GM18520 (cell line): ENCODE measurements around the gene MRNIP.

Experiments
- ATAC-seq: cut with Tn5 transposase; IDR thresholded peaks from one replicate; pipeline ENCODE4 v1.9.1; 2021; ENCODE audit not compliant: unreplicated experiment

Gene MRNIP

GRCh38 chr5:179822444-179822990 is 36.1 kb downstream of the MRNIP start:
- no peak for ATAC-seq

GRCh38 chr5:179822059-179822432 is 36.6 kb downstream of the MRNIP start:
- ATAC-seq = no peak

GRCh38 chr5:179821298-179822058 is 37.1 kb downstream of the MRNIP start:
- ATAC-seq = peak; percentile 23

DNA sequence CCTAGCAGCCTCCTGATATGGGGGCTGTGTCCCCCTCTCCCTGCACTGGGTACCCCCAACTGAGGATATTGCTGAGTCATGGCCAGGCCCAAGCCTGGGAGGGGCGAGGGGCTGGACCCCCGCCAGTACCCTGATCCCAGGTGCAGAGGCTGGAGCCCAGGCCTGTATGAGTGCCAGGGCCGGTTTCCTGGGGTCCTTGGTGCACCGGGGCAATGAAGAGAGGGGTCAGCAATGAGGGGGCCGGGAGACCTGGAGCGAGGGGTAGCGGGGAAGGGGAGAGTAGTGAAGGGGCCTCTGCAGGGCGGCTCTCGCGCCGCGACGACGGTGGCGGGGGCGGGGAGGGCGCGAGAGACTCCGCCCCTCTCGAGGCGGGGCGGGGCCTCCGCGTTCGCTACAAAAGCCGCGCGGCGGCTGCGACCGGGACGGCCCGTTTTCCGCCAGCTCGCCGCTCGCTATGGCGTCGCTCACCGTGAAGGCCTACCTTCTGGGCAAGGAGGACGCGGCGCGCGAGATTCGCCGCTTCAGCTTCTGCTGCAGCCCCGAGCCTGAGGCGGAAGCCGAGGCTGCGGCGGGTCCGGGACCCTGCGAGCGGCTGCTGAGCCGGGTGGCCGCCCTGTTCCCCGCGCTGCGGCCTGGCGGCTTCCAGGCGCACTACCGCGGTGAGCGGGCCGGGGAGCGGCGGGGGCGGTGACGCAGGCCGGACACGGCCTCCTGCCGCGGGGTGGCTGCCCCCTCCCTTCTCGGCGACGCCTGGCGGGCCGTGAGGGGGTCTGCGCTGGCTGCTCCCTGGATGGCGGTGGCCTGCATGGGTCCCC is 37.9 kb downstream of the MRNIP start, which contains the start of gene SQSTM1:
SQSTM1 (plus strand) TSS at position 423 of the 815 bp plus-strand sequence; CDS start at position 455, 32 bp downstream.
- ATAC-seq = peak; percentile 27

DNA sequence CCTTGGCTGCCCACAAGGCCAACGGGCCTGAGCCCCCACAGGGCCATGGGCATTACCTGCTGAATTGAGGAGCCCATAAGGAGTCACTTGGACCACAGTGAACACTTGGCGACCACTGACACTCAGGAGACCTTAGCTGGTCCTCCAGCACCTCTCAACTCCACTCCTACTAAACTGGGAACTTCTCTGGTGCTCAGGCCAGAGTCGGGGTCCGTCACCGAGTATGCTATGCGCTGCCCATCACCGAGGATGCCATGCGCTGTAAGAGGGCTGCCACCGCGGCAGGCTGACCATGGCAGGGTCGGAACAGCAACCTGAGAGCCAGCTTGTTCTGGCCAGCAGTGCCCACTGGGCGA is 38.5 kb downstream of the MRNIP start:
- ATAC-seq = no peak

DNA sequence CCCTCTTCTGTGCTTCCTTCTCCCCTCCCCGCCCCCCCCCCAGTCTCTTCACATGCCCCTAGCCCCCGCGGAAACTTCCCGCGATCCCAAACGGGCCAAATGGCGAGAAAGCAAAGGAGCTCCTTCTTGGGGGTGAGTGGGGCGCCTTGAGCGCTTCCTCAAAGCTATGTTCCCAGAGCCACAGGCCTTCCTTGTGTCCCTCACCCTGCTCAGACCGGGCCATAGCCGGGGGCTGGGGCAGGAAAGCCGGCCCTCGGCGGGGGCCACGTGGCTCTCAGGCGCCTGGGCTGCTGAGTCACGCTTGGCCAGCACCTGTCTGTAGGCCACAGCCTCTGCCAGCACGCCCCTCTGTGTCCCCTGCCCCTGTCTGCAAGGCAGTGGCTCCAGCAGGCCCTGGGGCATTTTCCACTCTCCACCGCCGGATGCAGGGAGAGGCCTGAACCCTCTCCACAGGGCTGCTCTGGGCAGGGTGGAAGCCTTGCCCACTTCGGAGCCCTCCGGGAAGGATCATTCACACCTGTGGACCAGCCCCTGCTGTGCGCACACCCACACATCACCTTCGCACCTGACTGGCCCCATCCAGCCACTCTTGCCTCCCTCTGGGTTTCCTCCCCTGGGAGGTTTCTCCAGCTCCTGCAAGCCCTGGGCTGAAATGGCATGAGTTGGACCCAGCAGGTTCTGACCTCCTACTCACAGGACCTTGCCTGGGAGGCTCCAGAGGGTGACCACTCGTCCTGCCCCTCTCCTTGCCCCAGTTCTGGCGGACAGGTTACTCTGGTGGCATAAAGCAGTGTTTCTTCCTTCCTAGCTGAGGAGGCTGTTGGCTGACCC is 39.1 kb downstream of the MRNIP start:
- no peak for ATAC-seq

GRCh38 chr5:179818746-179819295 is 39.8 kb downstream of the MRNIP start:
- peak; percentile 39 for ATAC-seq

DNA sequence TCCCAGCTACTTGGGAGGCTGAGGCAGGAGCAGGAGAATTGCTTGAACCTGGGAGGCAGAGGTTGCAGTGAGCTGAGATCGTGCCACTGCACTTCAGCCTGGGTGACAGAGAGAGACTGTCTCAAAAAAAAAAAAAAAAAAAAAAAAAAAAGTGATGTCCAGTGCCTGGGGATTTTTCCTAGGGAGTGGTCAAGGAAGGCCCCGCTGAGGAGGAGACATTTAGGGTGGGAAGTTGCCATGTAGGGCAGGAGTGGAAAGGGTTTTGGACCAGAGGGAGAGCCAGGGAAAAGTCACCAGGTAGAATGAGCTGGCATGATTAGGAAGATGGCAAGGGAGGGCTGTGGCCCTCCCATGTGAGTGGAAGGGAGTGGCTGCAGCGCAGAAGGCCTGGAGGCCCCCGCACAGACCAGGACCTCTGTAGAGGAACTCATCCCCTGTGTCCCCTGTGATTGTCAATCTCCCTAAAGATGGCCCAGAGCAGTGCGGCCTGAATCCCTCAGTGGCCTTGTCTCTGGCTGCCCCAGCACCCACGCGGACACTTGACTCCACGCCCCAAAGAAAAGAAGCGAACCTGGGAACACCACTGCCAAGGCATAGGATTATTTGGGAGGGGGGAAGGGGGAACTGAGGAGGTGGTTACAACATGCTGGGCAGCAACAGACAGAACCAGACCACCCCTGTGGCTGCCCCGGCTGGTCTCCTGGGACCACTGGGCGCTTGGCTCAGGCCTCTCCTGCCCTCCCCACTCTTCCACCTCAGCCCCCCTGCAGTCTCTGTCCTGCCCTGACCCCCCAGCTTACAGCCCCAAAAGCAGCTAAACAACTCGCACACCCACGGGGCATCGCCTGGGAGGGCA is 40.5 kb downstream of the MRNIP start:
- no peak for ATAC-seq

GRCh38 chr5:179817470-179817840 is 41.2 kb downstream of the MRNIP start:
- no peak for ATAC-seq

GRCh38 chr5:179816796-179817469 is 41.7 kb downstream of the MRNIP start:
- ATAC-seq = no peak

GRCh38 chr5:179816401-179816795 is 42.2 kb downstream of the MRNIP start:
- ATAC-seq = no peak

GRCh38 chr5:179815491-179816249 is 42.9 kb downstream of the MRNIP start:
- no peak for ATAC-seq

GRCh38 chr5:179814090-179814489 is 44.5 kb downstream of the MRNIP start:
- ATAC-seq = no peak

DNA sequence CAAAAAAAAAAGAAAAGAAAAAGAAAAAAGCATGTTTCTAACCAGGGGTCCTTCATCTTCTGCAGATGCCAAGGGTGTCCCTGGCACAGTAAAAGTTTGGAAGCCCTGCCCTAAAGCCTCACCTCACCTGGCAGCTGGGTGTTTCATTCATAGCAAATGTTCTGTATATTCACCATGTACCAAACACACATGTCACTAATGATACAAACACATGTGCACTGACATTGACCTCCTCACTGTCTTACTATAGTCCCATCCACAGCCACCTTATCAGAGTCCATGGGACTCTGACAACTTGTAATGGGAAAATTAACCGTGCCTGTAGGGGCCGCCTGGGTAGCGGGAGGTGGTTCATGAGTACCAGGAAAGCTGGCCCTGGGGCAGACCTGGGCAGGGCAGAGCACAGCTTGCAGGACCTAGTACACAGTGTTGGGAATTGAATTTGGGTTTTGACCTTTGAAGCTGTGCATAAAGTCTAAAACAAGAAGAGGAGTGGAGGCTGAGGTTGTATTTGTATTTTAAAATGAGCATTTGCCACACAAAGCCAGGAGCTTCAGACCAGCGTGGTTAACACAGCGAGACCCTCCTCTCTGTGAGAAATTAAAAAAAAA is 45.5 kb downstream of the MRNIP start:
- ATAC-seq = no peak

- no peak for ATAC-seq
Observed at GRCh38 chr5:179812135-179812825, 46.3 kb downstream of the MRNIP start.

GRCh38 chr5:179806250-179807048 is 52.2 kb downstream of the MRNIP start, which contains the start of gene MGAT4B:
Gene MGAT4B, minus strand, starts transcription at chr5:179806866. Its CDS starts 283 bp downstream, at chr5:179806583.
- ATAC-seq = peak; percentile 56
